NCI-H187 (cell line): ENCODE measurements around the gene CFDP1.

ENCODE experiments used
- DNase-seq, 2 experiments: peaks; one replicate each; lab custom pipeline; 2025; lab: John Stamatoyannopoulos, UW

The CFDP1 gene

DNA sequence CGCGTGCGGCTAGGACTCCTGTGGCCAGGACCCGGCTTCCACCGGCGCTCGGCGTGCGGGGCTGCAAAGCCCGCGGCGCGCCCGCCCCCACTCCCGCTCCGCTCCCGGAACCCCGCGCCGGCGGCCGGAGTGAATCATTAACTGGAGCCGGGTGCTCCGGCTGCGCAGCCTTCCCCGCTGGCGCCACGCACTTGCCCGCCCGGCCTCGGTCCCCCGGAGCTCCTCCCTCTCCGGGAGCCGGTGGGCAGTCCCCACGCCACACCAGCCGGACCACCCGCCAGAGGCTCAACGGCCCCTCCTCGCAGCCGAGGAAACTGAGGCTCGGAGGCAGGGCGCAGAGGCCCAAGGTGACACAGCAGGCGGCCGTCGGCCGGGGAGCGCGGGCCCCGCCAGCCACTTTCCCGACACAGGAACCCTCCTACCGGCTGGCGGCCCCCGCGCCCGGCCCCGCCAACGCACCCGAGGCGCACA, 182.5 kb downstream of the CFDP1 start:
- DNase-seq = no peak

DNA sequence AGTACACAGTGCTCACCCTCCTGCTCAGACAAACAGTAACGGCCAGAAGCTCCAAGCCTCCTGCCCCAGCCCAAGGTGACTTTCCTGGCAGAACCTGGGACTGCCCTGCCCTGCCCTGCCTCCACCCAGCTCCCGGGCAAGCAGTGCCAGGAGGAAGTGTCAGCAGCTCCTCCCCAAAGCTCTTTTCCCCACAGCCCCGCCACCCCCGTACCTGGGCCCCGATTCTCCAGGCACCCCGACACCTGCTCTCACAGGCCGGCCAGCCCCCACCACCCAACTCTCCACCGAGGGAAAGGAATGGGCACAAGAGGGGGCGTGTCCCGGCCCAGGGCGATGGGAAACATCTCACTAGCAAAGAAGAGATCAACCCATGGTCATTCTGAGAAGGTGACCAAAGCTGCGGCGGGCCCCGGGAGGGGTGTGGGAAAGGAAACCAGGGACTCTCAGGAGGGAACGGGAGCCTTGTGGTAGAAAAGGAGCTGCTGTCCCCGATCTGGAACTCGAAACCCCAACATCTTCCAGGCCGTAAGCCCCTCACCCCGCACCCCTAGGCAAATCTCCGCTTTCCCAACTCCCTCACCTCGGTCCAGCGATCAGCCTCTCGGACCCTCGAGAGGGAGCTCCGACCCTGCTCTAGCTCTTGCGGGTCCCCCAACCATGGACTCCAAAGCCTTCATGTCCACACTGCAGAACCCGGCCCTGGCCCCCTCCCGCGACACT, 183.1 kb downstream of the CFDP1 start:
- DNase-seq = no peak

DNA sequence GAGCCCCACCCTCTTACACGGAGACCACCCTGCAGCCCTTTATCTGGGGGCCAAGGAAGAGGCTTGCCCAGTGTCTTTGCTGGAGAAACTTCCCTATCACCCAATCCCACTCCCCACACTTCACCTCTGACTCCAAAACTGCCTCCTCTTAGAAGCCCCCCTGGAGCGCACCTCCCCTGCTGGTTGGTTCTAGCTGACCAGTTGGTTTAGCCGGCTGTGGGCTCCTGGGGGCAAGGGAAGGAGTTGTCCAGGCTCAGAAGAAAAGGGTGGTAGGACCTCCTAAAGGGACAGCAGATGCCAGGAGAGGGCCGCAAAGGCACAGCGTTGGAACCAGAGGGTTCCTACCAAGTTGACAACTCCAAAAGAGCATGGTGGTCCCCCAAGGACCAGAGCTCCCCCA, 183.9 kb downstream of the CFDP1 start:
- DNase-seq = no peak

- DNase-seq = no peak
These were observed 184.5 kb downstream of the CFDP1 start for GRCh38 chr16:75248536-75249380.

- DNase-seq = no peak
These were observed 185.2 kb downstream of the CFDP1 start for GRCh38 chr16:75248142-75248535.

DNA sequence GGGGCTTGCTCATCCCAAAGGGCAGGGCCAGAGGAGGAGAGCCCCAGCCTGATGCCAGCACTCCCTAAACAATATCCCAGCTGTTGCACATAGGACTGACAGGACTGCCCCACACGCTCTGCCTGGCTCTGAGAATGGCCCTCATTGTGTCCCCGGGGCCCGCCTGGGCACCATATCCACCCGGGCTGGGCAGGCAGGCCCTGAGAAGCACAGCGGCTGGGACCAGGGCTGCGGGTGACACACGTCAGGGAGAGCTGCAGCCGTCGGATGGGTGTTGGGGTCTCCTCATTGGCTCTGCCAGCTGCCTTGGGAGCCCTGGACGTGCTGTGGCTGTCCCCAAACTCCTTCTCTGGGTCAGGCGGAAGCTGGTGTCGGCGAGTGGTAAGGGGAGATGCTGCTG, 186.1 kb downstream of the CFDP1 start:
- no peak for DNase-seq

DNA sequence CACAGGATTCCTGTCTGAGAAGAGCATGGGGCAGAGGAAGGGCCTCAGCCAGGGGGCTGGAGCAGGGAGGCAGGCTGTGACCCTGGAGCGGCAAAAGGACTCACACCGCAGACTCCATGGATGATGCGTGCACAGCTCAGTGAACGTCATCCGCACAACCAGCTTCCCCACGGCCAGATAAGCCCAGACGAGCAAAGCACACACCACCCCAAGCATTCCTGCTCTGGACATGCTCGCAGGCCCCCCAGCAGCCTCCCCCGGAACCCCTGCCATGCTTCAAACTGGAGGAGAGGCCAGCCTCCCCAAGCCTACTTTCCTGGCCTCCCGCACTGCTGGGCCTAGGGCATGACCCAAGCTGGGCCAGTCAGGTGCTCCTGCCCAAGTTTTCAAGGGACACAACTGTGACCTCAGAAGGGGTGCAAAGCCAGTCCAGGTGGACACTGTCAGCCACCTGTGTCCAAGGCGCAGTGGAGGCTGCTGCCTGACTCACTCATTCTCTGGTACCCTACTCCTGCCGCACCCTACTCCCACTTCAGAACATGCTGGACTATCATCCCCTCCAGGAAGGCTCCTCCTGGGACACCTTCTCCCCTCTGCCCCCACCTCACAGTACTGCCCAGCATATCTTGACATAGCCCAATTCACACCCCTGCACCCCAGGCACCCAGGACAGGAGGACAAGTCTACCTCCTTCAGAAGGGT, 186.6 kb downstream of the CFDP1 start:
- no peak for DNase-seq

- no peak for DNase-seq
These were observed 188.2 kb downstream of the CFDP1 start for GRCh38 chr16:75244844-75245758.

- no peak for DNase-seq
These were observed 189.0 kb downstream of the CFDP1 start for GRCh38 chr16:75244225-75244809.
